ENCODE data around the gene CTDSP1. TPM values are rescaled to one million over a fixed set of nuclear protein-coding genes. Genes with fewer than 3 reads are reported as not detected.

Gene CTDSP1
- total RNA-seq, 4 donors from 2014 or later = 77.6 to 147 (median 93.7) TPM

- TF ChIP-seq CTCF (IDR thresholded peaks at IDR 0.05) = peak in 2 of 3 donors; percentile 25 to 38
- ATAC-seq (ENCODE audit: low FRiP score) (peak; percentile 65), DNase-seq (ENCODE audit: low spot score) (peak; percentile 81)
These were observed 3.6 kb upstream of the CTDSP1 start for GRCh38 chr2:218395826-218396687.

DNA sequence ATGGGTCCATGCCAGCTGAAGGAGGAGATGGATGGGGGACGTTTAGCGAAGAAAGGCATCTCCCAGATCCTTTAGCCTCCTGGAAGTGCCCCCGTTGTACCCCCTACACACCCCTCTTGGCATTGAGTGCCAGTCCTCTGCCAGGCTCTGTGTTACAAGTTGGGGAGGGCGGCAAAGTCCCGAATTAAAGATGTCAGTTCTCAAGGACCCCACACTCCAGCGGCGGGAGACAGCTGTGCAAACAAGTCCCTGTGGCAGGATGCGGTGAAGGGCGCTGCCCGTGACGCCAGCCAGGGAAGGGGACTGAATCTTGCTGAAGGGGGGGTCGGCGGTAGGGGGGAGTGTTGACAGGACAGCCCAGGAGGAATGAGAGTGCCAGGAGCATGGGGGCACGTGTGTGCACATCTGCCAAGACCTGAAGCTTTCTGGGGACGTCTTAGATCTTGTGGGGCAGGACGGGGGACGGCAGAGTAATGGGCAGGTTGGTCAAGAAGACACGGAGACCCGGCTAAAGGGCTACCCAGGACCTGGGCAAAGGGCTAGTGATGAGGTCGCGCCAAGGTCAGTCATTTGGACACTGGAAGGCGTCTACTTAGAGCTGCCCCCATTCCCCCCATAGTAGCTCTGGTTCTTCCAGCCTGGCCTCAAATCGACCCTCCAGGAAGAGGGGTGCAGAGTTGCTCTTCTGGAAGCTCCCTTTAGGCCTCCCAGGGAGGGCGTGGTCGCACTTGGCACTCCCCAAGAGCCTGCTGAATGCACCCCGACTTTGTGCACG, 2.8 kb upstream of the CTDSP1 start:
- DNase-seq (ENCODE audit: low spot score) (no peak), ATAC-seq (ENCODE audit: low FRiP score) (no peak)
- no peak for TF ChIP-seq CTCF (IDR thresholded peaks at IDR 0.05)

GRCh38 chr2:218397463-218397819, 2.2 kb upstream of the CTDSP1 start:
- no peak for TF ChIP-seq CTCF (IDR thresholded peaks at IDR 0.05)
- DNase-seq (ENCODE audit: low spot score) (no peak), ATAC-seq (ENCODE audit: low FRiP score) (no peak)

DNA sequence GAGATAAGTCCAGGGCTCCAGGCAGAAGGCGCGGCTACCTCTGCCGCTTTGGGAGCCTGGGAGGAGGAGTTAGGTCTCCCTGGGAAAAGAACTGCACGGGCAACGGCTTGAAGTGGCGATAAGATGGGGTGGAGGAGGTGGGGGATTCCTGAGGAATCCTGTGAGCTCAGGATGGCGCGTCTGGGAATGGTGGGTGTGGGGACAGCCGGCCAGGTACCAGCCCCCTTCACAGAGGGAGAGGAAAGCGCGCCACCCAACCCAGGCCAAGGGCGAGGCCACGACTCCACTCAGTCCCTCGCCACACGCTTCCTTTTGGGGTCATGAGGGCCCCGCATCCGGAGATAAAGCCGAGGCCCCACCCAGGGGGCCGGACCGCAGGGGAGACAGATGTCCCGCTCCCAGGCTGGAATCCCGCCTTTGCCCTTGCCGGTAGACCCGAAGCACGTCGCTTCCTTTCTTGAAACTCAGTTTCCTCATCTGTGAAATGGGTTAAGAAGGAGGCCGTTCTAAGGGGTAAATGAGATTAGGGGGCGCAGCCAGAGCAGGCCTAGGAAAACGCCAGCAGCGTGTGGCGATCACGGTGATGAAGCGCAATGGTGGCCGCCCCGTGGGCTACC, 1.7 kb upstream of the CTDSP1 start:
- TF ChIP-seq CTCF (IDR thresholded peaks at IDR 0.05) = no peak
- DNase-seq (ENCODE audit: low spot score) (no peak), ATAC-seq (ENCODE audit: low FRiP score) (no peak)

DNA sequence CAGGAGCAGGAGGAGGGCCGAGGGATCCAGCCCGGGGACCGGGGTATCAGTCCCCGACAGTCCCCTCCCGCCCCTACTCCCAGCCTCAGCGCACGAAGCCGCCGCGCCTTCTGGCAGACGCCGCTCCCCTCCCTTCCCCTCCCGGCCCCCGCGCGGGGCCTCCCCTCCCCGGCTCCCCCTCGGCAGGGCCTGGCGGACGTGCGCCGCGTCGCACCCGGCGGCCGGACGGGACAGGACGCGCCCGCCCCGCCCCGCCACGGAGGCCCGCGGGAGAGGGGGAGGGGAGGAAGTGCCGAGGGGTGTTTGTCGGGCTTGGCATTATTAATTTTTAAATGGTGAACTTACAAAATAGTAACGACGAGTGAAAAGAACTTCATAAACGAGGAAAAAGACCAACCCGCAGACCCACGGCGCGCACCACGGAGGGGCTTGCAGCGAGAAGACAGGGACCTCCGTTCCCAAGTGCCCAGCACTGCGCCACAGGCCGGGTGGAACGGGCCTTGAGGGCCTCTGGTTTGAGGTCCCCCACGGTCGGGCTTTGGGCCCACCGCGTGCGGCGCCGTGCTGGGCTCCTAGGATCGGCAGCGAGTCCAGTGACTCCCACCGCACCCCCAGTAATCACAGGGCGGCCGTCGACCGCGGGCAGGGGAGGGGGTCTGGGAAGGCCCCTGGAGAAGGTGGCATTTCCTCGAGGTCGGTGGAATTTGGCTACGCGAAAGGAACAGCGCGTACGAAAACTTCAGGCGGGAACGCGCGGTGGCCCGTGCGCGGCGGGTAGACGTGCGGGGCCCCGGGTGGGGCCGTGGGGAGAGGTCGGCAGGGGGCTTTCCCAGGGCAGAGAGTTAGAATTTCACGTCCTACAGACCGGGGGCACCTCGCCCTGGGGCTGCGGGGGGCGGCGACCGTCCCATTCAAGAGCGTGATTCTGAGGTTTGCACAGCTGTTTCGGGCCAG, 954 bp upstream of the CTDSP1 start:
- ATAC-seq (ENCODE audit: low FRiP score) = peak; percentile 12
- no peak for TF ChIP-seq CTCF (IDR thresholded peaks at IDR 0.05)
- peak; percentile 51 for DNase-seq (ENCODE audit: low spot score)
